ENCODE measurements around the gene CYP17A1.

The CYP17A1 gene

GRCh38 chr10:102796407-102797176, 40.6 kb downstream of the CYP17A1 start:
- Histone ChIP-seq H3K27me3 (ENCODE audit: control insufficient read depth, insufficient read depth, low read length) (no peaks in the 10 kb centered on the region), H3K36me3 (ENCODE audit: control insufficient read depth, insufficient read depth, low read length) (peaks cover 10% of the 10 kb centered on the region), H3K4me3 (ENCODE audit: low read length) (no peak overlapping the region), H3K27ac (ENCODE audit: low read depth, low read length) (peak overlapping the region; percentile 71), H3K4me1 (ENCODE audit: control insufficient read depth, insufficient read depth, low read length) (peaks cover 56% of the 10 kb centered on the region), H3K9ac (ENCODE audit: low read length) (no peak overlapping the region)

GRCh38 chr10:102795453-102796406, 41.5 kb downstream of the CYP17A1 start:
- Histone ChIP-seq H3K9ac (ENCODE audit: low read length) (no peak overlapping the region), H3K27ac (ENCODE audit: low read depth, low read length) (peak overlapping the region; percentile 68), H3K36me3 (ENCODE audit: control insufficient read depth, insufficient read depth, low read length) (peaks cover 10% of the 10 kb centered on the region), H3K27me3 (ENCODE audit: control insufficient read depth, insufficient read depth, low read length) (no peaks in the 10 kb centered on the region), H3K4me1 (ENCODE audit: control insufficient read depth, insufficient read depth, low read length) (peaks cover 52% of the 10 kb centered on the region), H3K4me3 (ENCODE audit: low read length) (no peak overlapping the region)

GRCh38 chr10:102791754-102792395, 45.3 kb downstream of the CYP17A1 start:
- H3K36me3 ChIP-seq (ENCODE audit: control insufficient read depth, insufficient read depth, low read length) = no peaks in the 10 kb centered on the region
- H3K27ac ChIP-seq (ENCODE audit: low read depth, low read length) = peak overlapping the region; percentile 56
- H3K27me3 ChIP-seq (ENCODE audit: control insufficient read depth, insufficient read depth, low read length) = no peaks in the 10 kb centered on the region
- no peak overlapping the region for H3K4me3 ChIP-seq (ENCODE audit: low read length)
- H3K9ac ChIP-seq (ENCODE audit: low read length) = no peak overlapping the region
- peaks cover 35% of the 10 kb centered on the region for H3K4me1 ChIP-seq (ENCODE audit: control insufficient read depth, insufficient read depth, low read length)

GRCh38 chr10:102785818-102786217, 51.4 kb downstream of the CYP17A1 start:
- H3K4me3 ChIP-seq (ENCODE audit: low read length) = no peak overlapping the region
- H3K4me1 ChIP-seq (ENCODE audit: control insufficient read depth, insufficient read depth, low read length) = peaks cover 44% of the 10 kb centered on the region

GRCh38 chr10:102783568-102783967, 53.6 kb downstream of the CYP17A1 start:
- Histone ChIP-seq H3K36me3 (ENCODE audit: control insufficient read depth, insufficient read depth, low read length) (no peaks in the 10 kb centered on the region), H3K27me3 (ENCODE audit: control insufficient read depth, insufficient read depth, low read length) (no peaks in the 10 kb centered on the region), H3K27ac (ENCODE audit: low read depth, low read length) (peak overlapping the region; percentile 97), H3K9ac (ENCODE audit: low read length) (no peak overlapping the region), H3K4me1 (ENCODE audit: control insufficient read depth, insufficient read depth, low read length) (peaks cover 53% of the 10 kb centered on the region), H3K4me3 (ENCODE audit: low read length) (peak overlapping the region; percentile 14)

More at GRCh38 chr10:102785818-102786217, 51.4 kb downstream of the CYP17A1 start:
- Histone ChIP-seq H3K9ac (ENCODE audit: low read length) (no peak overlapping the region), H3K27me3 (ENCODE audit: control insufficient read depth, insufficient read depth, low read length) (no peaks in the 10 kb centered on the region), H3K27ac (ENCODE audit: low read depth, low read length) (peak overlapping the region; percentile 15), H3K36me3 (ENCODE audit: control insufficient read depth, insufficient read depth, low read length) (no peaks in the 10 kb centered on the region)

GRCh38 chr10:102782673-102783551, 54.3 kb downstream of the CYP17A1 start:
- Histone ChIP-seq H3K9ac (ENCODE audit: low read length) (peak overlapping the region; percentile 14), H3K4me1 (ENCODE audit: control insufficient read depth, insufficient read depth, low read length) (peaks cover 59% of the 10 kb centered on the region), H3K27ac (ENCODE audit: low read depth, low read length) (peak overlapping the region; percentile 97), H3K36me3 (ENCODE audit: control insufficient read depth, insufficient read depth, low read length) (no peaks in the 10 kb centered on the region), H3K27me3 (ENCODE audit: control insufficient read depth, insufficient read depth, low read length) (no peaks in the 10 kb centered on the region), H3K4me3 (ENCODE audit: low read length) (peak overlapping the region; percentile 14)

- no peaks in the 10 kb centered on the region for H3K27me3 ChIP-seq (ENCODE audit: control insufficient read depth, insufficient read depth, low read length)
- no peaks in the 10 kb centered on the region for H3K36me3 ChIP-seq (ENCODE audit: control insufficient read depth, insufficient read depth, low read length)
- peaks cover 67% of the 10 kb centered on the region for H3K4me1 ChIP-seq (ENCODE audit: control insufficient read depth, insufficient read depth, low read length)
- H3K9ac ChIP-seq (ENCODE audit: low read length) = no peak overlapping the region
- peak overlapping the region; percentile 97 for H3K27ac ChIP-seq (ENCODE audit: low read depth, low read length)
- no peak overlapping the region for H3K4me3 ChIP-seq (ENCODE audit: low read length)
These were observed 55.2 kb downstream of the CYP17A1 start for GRCh38 chr10:102781921-102782557.

- H3K36me3 ChIP-seq (ENCODE audit: control insufficient read depth, insufficient read depth, low read length) = no peaks in the 10 kb centered on the region
- H3K9ac ChIP-seq (ENCODE audit: low read length) = no peak overlapping the region
- peaks cover 70% of the 10 kb centered on the region for H3K4me1 ChIP-seq (ENCODE audit: control insufficient read depth, insufficient read depth, low read length)
- no peaks in the 10 kb centered on the region for H3K27me3 ChIP-seq (ENCODE audit: control insufficient read depth, insufficient read depth, low read length)
- H3K27ac ChIP-seq (ENCODE audit: low read depth, low read length) = peak overlapping the region; percentile 97
- H3K4me3 ChIP-seq (ENCODE audit: low read length) = peak overlapping the region; percentile 16
These were observed 55.9 kb downstream of the CYP17A1 start for GRCh38 chr10:102781090-102781920.
